Measurements from ENCODE around the gene KBTBD8.

DNA sequence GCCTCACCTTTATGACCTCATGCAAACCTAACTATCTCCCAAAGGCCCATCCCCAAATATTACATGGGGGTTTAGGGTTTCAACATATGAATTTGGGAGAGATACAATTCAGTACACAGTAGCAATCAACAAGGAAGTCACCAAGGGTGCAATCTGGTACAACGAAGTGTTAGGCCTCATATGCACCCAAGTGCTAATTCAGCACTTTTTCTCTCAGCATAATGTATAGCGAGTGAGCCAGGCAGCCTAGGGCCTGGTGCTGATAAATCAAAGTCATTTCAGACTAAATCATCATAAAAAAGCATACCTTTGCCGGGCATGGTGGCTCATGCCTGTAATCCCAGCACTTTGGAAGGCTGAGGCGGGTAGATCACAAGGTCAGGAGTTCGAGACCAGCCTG, 11.7 kb upstream of the KBTBD8 start:
- TF ChIP-seq, protein P1, sequence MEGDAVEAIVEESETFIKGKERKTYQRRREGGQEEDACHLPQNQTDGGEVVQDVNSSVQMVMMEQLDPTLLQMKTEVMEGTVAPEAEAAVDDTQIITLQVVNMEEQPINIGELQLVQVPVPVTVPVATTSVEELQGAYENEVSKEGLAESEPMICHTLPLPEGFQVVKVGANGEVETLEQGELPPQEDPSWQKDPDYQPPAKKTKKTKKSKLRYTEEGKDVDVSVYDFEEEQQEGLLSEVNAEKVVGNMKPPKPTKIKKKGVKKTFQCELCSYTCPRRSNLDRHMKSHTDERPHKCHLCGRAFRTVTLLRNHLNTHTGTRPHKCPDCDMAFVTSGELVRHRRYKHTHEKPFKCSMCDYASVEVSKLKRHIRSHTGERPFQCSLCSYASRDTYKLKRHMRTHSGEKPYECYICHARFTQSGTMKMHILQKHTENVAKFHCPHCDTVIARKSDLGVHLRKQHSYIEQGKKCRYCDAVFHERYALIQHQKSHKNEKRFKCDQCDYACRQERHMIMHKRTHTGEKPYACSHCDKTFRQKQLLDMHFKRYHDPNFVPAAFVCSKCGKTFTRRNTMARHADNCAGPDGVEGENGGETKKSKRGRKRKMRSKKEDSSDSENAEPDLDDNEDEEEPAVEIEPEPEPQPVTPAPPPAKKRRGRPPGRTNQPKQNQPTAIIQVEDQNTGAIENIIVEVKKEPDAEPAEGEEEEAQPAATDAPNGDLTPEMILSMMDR (IDR thresholded peaks at IDR 0.05), result no peak
- TF ChIP-seq POLR2A (IDR thresholded peaks at IDR 0.05), result no peak
